ENCODE data around the gene EYS.

EYS gene

DNA sequence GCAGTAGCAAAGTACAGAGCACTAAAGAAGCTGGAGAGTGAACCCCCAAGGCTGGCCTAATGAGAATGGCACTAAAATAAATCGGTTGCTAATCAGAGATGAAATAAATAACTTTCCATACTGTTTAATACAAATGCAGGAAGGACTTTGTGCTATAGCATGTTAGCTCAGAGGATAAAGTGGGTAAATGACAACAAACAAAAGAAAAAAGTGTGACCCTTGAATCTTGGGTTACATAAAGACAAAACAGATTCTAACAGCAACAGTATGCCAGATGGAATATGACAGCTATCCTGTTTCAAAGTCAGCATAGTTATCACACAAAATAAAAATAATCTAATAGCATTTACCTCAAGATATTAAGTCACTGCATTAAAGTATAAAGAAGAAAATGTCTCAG lies 1448.7 kb downstream of the EYS start:
- Histone ChIP-seq H3K9ac (ENCODE audit: insufficient read length, low read depth) (no peak overlapping the region), H3K36me3 (ENCODE audit: insufficient read depth, insufficient read length, low read length) (no peaks in the 10 kb centered on the region), H3K27me3 (ENCODE audit: insufficient read depth, insufficient read length) (no peaks in the 10 kb centered on the region), H3K9me3 (ENCODE audit: insufficient read depth, low read length) (no peaks in the 10 kb centered on the region), H3K4me1 (ENCODE audit: insufficient read depth, insufficient read length) (no peaks in the 10 kb centered on the region), H3K4me3 (ENCODE audit: insufficient read length, low read depth) (no peak overlapping the region)
- TF ChIP-seq YY1 (IDR thresholded peaks at IDR 0.05; ENCODE audit: insufficient read depth, insufficient read length) (no peak), ZNF274 (IDR thresholded peaks at IDR 0.05; ENCODE audit: low read depth, low read length) (no peak), SUZ12 (IDR thresholded peaks at IDR 0.05; ENCODE audit: extremely low read depth, insufficient read depth, insufficient read length) (no peak)
- no peak for DNase-seq (ENCODE audit: low read depth, low spot score)

DNA sequence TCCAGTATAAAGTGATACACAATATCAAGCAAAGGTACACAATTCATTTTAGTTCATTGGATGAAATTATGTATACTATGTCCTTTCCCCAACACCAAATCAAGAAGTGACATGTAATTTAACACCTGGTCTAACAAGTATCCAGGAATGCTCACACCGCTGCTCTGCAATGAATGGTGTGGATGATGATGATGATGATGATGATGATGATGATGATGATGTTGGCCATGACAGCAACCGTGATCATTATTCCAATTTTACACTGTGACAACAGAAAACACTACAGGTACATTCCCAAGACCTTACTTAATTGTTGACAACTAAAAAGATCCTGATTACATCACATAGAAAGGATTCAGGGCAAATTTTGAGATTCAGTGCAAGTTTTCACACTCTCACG lies 1449.4 kb downstream of the EYS start:
- no peak for TF ChIP-seq ZNF274 (IDR thresholded peaks at IDR 0.05; ENCODE audit: low read depth, low read length)
- no peak overlapping the region for H3K9ac ChIP-seq (ENCODE audit: insufficient read length, low read depth)
- no peak overlapping the region for H3K4me3 ChIP-seq (ENCODE audit: insufficient read length, low read depth)
- H3K36me3 ChIP-seq (ENCODE audit: insufficient read depth, insufficient read length, low read length) = no peaks in the 10 kb centered on the region
- DNase-seq (ENCODE audit: low read depth, low spot score) = no peak
- no peaks in the 10 kb centered on the region for H3K27me3 ChIP-seq (ENCODE audit: insufficient read depth, insufficient read length)
- H3K4me1 ChIP-seq (ENCODE audit: insufficient read depth, insufficient read length) = no peaks in the 10 kb centered on the region
- no peaks in the 10 kb centered on the region for H3K9me3 ChIP-seq (ENCODE audit: insufficient read depth, low read length)

DNA sequence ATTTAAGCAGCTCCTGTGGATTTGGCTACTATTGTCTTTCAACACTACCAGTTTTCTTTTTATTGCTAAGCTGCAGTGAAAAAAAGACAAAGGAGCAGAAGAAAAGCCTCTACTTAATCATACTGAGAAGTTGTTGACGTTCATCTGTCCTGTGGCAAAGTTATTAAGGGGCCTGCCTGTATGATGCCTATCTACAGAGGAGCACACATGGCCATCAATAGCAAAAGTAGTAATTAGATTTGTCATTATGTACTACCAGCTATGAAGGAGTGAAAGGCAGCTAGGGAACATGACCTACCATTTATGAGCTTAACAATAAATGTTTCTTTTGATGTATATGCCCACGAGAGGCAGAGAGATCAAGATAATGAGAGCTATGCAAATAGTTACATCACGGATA lies 1450.5 kb downstream of the EYS start:
- Histone ChIP-seq H3K27me3 (ENCODE audit: insufficient read depth, insufficient read length) (no peaks in the 10 kb centered on the region), H3K36me3 (ENCODE audit: insufficient read depth, insufficient read length, low read length) (no peaks in the 10 kb centered on the region), H3K9ac (ENCODE audit: insufficient read length, low read depth) (no peak overlapping the region), H3K4me1 (ENCODE audit: insufficient read depth, insufficient read length) (no peaks in the 10 kb centered on the region), H3K9me3 (ENCODE audit: insufficient read depth, low read length) (no peaks in the 10 kb centered on the region), H3K4me3 (ENCODE audit: insufficient read length, low read depth) (no peak overlapping the region)
- TF ChIP-seq SUZ12 (IDR thresholded peaks at IDR 0.05; ENCODE audit: extremely low read depth, insufficient read depth, insufficient read length) (no peak), ZNF274 (IDR thresholded peaks at IDR 0.05; ENCODE audit: low read depth, low read length) (no peak), YY1 (IDR thresholded peaks at IDR 0.05; ENCODE audit: insufficient read depth, insufficient read length) (no peak)
- DNase-seq (ENCODE audit: low read depth, low spot score) = no peak

DNA sequence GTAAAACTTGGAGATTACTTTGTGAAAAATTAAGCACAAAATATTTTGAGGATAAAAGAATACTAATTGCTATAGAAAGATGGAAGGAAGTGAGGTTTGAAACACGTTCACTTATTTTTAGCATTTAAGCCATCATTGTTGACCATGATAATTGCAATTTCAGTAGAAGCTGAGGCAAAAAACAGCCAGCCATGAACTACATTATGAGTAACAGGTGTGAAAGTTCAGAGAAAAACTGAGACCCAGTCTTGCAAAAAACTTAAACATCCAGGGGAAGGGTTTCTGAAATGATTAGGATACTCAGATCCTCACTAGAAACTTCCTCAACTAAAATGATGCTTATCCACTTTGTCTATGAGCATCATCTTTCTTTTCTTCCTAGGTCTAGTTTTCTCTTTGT lies 1452.0 kb downstream of the EYS start:
- H3K36me3 ChIP-seq (ENCODE audit: insufficient read depth, insufficient read length, low read length) = no peaks in the 10 kb centered on the region
- TF ChIP-seq ZNF274 (IDR thresholded peaks at IDR 0.05; ENCODE audit: low read depth, low read length) (no peak), YY1 (IDR thresholded peaks at IDR 0.05; ENCODE audit: insufficient read depth, insufficient read length) (no peak), SUZ12 (IDR thresholded peaks at IDR 0.05; ENCODE audit: extremely low read depth, insufficient read depth, insufficient read length) (no peak)
- no peak overlapping the region for H3K9ac ChIP-seq (ENCODE audit: insufficient read length, low read depth)
- H3K9me3 ChIP-seq (ENCODE audit: insufficient read depth, low read length) = no peaks in the 10 kb centered on the region
- H3K27me3 ChIP-seq (ENCODE audit: insufficient read depth, insufficient read length) = no peaks in the 10 kb centered on the region
- no peak for DNase-seq (ENCODE audit: low read depth, low spot score)
- H3K4me3 ChIP-seq (ENCODE audit: insufficient read length, low read depth) = no peak overlapping the region
- no peaks in the 10 kb centered on the region for H3K4me1 ChIP-seq (ENCODE audit: insufficient read depth, insufficient read length)

DNA sequence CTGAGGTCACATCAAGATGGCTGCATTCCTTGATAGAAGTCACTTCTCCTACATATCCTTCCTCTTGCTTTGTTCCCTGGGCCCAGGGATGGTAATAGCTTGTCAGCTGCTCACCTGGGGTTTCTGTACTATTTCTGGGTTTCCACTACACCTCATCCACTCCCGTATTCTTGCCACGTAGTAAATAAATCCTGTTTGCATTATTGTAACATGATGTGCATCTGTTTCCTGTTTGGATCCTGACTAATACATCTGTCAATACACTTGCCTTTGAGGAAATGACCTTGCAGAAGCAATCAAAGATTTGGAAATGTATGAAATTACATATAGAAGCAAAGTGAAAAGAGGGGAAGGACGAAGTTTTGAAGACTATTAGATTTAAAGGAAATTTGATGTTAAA lies 1452.5 kb downstream of the EYS start:
- no peak for DNase-seq (ENCODE audit: low read depth, low spot score)
- H3K27me3 ChIP-seq (ENCODE audit: insufficient read depth, insufficient read length) = no peaks in the 10 kb centered on the region
- no peaks in the 10 kb centered on the region for H3K36me3 ChIP-seq (ENCODE audit: insufficient read depth, insufficient read length, low read length)
- H3K9ac ChIP-seq (ENCODE audit: insufficient read length, low read depth) = no peak overlapping the region
- H3K9me3 ChIP-seq (ENCODE audit: insufficient read depth, low read length) = no peaks in the 10 kb centered on the region
- no peaks in the 10 kb centered on the region for H3K4me1 ChIP-seq (ENCODE audit: insufficient read depth, insufficient read length)
- no peak overlapping the region for H3K4me3 ChIP-seq (ENCODE audit: insufficient read length, low read depth)
- TF ChIP-seq YY1 (IDR thresholded peaks at IDR 0.05; ENCODE audit: insufficient read depth, insufficient read length) (no peak), SUZ12 (IDR thresholded peaks at IDR 0.05; ENCODE audit: extremely low read depth, insufficient read depth, insufficient read length) (no peak), ZNF274 (IDR thresholded peaks at IDR 0.05; ENCODE audit: low read depth, low read length) (no peak)

DNA sequence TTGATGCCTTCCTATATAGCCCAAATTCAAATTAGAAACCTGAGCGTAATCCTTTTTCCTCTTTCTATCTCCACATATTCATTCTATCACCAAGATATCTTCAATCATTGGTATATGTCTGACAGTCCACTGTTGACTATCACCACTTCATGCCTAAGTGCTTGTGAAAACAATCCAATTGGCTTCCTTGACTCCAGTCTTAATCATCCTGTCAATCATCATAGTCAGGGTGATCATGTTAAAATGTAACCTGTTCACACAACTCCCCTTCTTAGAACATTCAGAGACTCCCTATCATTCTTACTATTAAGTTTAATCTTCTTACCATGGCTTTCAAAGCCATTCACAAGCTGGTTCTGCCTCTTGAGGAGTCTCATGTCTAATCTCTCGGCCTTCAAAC lies 1454.8 kb downstream of the EYS start:
- Histone ChIP-seq H3K4me1 (ENCODE audit: insufficient read depth, insufficient read length) (no peaks in the 10 kb centered on the region), H3K27me3 (ENCODE audit: insufficient read depth, insufficient read length) (no peaks in the 10 kb centered on the region), H3K4me3 (ENCODE audit: insufficient read length, low read depth) (no peak overlapping the region), H3K9me3 (ENCODE audit: insufficient read depth, low read length) (no peaks in the 10 kb centered on the region), H3K36me3 (ENCODE audit: insufficient read depth, insufficient read length, low read length) (no peaks in the 10 kb centered on the region), H3K9ac (ENCODE audit: insufficient read length, low read depth) (no peak overlapping the region)
- TF ChIP-seq SUZ12 (IDR thresholded peaks at IDR 0.05; ENCODE audit: extremely low read depth, insufficient read depth, insufficient read length) = no peak
- TF ChIP-seq ZNF274 (IDR thresholded peaks at IDR 0.05; ENCODE audit: low read depth, low read length) = no peak
- no peak for TF ChIP-seq YY1 (IDR thresholded peaks at IDR 0.05; ENCODE audit: insufficient read depth, insufficient read length)
- DNase-seq (ENCODE audit: low read depth, low spot score) = no peak

DNA sequence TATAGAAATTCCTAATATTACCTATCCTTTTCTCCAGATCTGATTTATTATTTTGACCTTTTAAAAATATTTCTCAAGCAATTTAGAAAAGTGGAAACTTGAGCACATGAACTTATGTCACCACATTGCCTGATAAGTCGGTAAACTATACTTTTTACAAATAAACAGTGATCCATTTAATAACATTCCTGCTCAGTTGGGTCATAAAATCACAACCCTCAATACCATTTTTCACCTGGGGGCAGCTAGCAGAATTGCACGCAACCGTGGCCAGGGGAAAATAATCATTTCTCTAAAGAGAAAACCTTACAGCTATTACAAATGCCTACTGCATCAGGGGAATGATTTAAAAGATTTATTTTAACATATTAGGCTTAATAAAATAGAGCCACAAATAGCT lies 1456.9 kb downstream of the EYS start:
- TF ChIP-seq YY1 (IDR thresholded peaks at IDR 0.05; ENCODE audit: insufficient read depth, insufficient read length) = no peak
- Histone ChIP-seq H3K36me3 (ENCODE audit: insufficient read depth, insufficient read length, low read length) (no peaks in the 10 kb centered on the region), H3K4me1 (ENCODE audit: insufficient read depth, insufficient read length) (no peaks in the 10 kb centered on the region), H3K4me3 (ENCODE audit: insufficient read length, low read depth) (no peak overlapping the region), H3K27me3 (ENCODE audit: insufficient read depth, insufficient read length) (no peaks in the 10 kb centered on the region), H3K9ac (ENCODE audit: insufficient read length, low read depth) (no peak overlapping the region), H3K9me3 (ENCODE audit: insufficient read depth, low read length) (no peaks in the 10 kb centered on the region)
- no peak for DNase-seq (ENCODE audit: low read depth, low spot score)

DNA sequence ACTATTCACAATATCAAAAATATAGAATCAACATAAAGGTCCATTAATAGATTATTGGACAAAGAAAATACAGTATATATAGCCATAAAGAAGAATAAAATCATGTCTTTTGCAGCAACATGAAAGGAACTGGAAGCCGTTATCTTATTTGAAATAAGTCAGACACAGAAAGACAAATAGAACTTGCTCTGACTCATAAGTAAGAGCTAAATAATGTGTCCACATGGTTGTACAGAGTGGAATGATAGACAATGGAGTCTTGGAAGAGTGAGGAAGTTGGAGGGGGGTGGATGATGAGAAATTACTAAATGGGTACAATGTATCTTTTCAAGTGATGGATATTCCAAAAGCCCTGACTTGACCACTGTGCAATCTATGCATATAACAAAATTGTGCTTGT lies 1457.9 kb downstream of the EYS start:
- H3K4me3 ChIP-seq (ENCODE audit: insufficient read length, low read depth) = no peak overlapping the region

More for the DNA sequence above, 1457.9 kb downstream of the EYS start:
- TF ChIP-seq ZNF274 (IDR thresholded peaks at IDR 0.05; ENCODE audit: low read depth, low read length) = no peak
- no peak for TF ChIP-seq SUZ12 (IDR thresholded peaks at IDR 0.05; ENCODE audit: extremely low read depth, insufficient read depth, insufficient read length)
- Histone ChIP-seq H3K27me3 (ENCODE audit: insufficient read depth, insufficient read length) (no peaks in the 10 kb centered on the region), H3K9ac (ENCODE audit: insufficient read length, low read depth) (no peak overlapping the region), H3K36me3 (ENCODE audit: insufficient read depth, insufficient read length, low read length) (no peaks in the 10 kb centered on the region), H3K9me3 (ENCODE audit: insufficient read depth, low read length) (no peaks in the 10 kb centered on the region), H3K4me1 (ENCODE audit: insufficient read depth, insufficient read length) (no peaks in the 10 kb centered on the region)
- DNase-seq (ENCODE audit: low read depth, low spot score) = no peak
